Sigmoid colon (tissue), 7 donors: Measurements from ENCODE around the gene HPCAL1. TPM values are rescaled to one million over a fixed set of nuclear protein-coding genes. Genes with fewer than 3 reads are reported as not detected.
"Not testable (repeated sequence)": the region's sequence is repeated elsewhere in the genome, so short reads cannot be mapped to it uniquely, and the experiment has no call there.

Experiments
- DNase-seq: peaks from one replicate; pipeline ENCODE4 v3.0.0-alpha.2; 2019
- H3K27ac ChIP-seq, 4 donors: fragments of 200-600 bp; sonication (generic); one replicate each; pipeline ENCODE4 v1.5.1; 2016 to 2019; ENCODE audit warnings: mild to moderate bottlenecking in 1 of 4
- H3K27me3 ChIP-seq, 3 donors: fragments of 200-600 bp; sonication (generic); one replicate each; pipeline ENCODE4 v1.5.1; 2019; ENCODE audit warnings: mild to moderate bottlenecking in 1 of 3
- H3K36me3 ChIP-seq, 4 donors: fragments of 200-600 bp; sonication (generic); one replicate each; pipeline ENCODE4 v1.5.1; 2016 to 2019
- H3K4me1 ChIP-seq, 4 donors: fragments of 200-600 bp; sonication (generic); one replicate each; pipeline ENCODE4 v1.5.1; 2017 to 2019
- H3K4me3 ChIP-seq, 4 donors: fragments of 200-600 bp; sonication (generic); one replicate each; pipeline ENCODE4 v1.5.1; 2017 to 2019; ENCODE audit warnings: mild to moderate bottlenecking in 2 of 4, moderate library complexity in 1 of 4
- H3K9me3 ChIP-seq, 4 donors: fragments of 200-600 bp in 3 of 4; sonication (generic) in 3 of 4; one replicate each; pipeline versions ENCODE4 v1.5.1 to v1.6.1; 2013 to 2019
- EP300 ChIP-seq, 4 donors: sonication (generic); formaldehyde crosslinking; IDR thresholded peaks; one replicate each; pipeline ENCODE4 v1.6.1; 2017; ENCODE audit warnings: antibody characterized with exemption in 4 of 4
- POLR2A ChIP-seq, 2 donors: fragments of 450-650 bp; IDR thresholded peaks; one replicate each; pipeline ENCODE4 v1.6.1; 2016; ENCODE audit warnings: antibody characterized with exemption in 2 of 2, mild to moderate bottlenecking in 2 of 2, moderate library complexity in 2 of 2
- POLR2AphosphoS5 ChIP-seq, 4 donors: sonication (generic); formaldehyde crosslinking; IDR thresholded peaks; one replicate each; pipeline ENCODE4 v1.6.1; 2017; ENCODE audit warnings: antibody characterized with exemption in 4 of 4
- WGBS, 2 donors: extraction: QIAGEN DNeasy Blood & Tissue Kit; methylation state at CpG; one replicate each; pipeline ENCODE4 v1.1.7; 2013; 5-methylcytosine and 5-hydroxymethylcytosine counted together
- intact Hi-C: fragments of 100-400 bp; cut with DNase I; formaldehyde crosslinking; loops from one replicate; pipeline ENCODE4 v1.15.1; 2023
- polyA plus RNA-seq, 3 donors: library from polyadenylated mRNA; stranded (reverse); fragments of 200-250 nt; gene quantifications; one replicate each; pipeline ENCODE4 v1.2.3, GENCODE V29; 2013
- total RNA-seq, 4 donors: library from RNA; depleted of rRNA; stranded (reverse); fragments of >200 nt; gene quantifications; one replicate each; pipeline ENCODE4 v1.1.0, GENCODE V29; 2016
- TF ChIP-seq, protein P1 (sequence below), 4 experiments: fragments of 450-650 bp in 3 of 4; fragments of 200-600 bp in 1 of 4; IDR thresholded peaks; one replicate each; pipeline ENCODE4 v1.5.1; 2016 to 2019; ENCODE audit warnings: antibody characterized with exemption in 4 of 4, mild to moderate bottlenecking in 3 of 4, moderate library complexity in 2 of 4
- donor health status: healthy with polysubstance abuse.
- donor health status: Bipolar disorder and iron deficiency.
- donor health status: healthy.

The HPCAL1 gene
- total and polyA plus RNA-seq, 7 donors = 27.7 to 115 (median 46.0) TPM

DNA sequence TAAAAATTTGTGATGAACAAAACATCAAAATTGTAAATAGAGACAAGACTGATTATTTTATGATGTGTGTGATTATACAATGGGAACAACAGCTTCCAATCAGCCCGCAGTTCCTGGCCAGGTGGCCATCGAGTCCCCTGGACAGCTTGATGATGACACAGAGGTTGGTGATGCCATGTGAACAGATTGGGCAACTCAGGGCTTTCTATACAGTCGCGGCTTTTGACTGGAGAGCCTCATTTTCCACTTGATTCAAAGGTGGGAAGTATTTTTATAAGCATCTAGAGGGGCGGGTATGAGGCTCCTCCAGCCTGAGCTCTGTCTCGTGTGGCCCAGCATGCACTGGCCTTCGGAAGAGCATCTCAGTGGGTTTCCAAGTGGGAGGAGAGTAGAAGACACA is 14.9 kb upstream of the HPCAL1 start:
- 85 to 90% methylated on average over 7 of the region's 7 CpGs for WGBS, 2 donors
- intact Hi-C loops = loop anchor here (5.0 kb wide), 1 partner anchor 120 kb away; no protein-coding TSS in a partner anchor
- Histone ChIP-seq H3K4me1 (peaks cover 0 to 34% (median 24%) of the 10 kb centered on the region in 4 donors), H3K36me3 (no peaks in the 10 kb centered on the region), H3K27ac (no peak overlapping the region), H3K9me3 (no peaks in the 10 kb centered on the region), H3K27me3 (no peaks in the 10 kb centered on the region), H3K4me3 (no peak overlapping the region)
- TF ChIP-seq POLR2A (IDR thresholded peaks at IDR 0.05) (no peak), EP300 (IDR thresholded peaks at IDR 0.05) (no peak), POLR2AphosphoS5 (IDR thresholded peaks at IDR 0.05) (no peak)
- TF ChIP-seq, protein P1, sequence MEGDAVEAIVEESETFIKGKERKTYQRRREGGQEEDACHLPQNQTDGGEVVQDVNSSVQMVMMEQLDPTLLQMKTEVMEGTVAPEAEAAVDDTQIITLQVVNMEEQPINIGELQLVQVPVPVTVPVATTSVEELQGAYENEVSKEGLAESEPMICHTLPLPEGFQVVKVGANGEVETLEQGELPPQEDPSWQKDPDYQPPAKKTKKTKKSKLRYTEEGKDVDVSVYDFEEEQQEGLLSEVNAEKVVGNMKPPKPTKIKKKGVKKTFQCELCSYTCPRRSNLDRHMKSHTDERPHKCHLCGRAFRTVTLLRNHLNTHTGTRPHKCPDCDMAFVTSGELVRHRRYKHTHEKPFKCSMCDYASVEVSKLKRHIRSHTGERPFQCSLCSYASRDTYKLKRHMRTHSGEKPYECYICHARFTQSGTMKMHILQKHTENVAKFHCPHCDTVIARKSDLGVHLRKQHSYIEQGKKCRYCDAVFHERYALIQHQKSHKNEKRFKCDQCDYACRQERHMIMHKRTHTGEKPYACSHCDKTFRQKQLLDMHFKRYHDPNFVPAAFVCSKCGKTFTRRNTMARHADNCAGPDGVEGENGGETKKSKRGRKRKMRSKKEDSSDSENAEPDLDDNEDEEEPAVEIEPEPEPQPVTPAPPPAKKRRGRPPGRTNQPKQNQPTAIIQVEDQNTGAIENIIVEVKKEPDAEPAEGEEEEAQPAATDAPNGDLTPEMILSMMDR (IDR thresholded peaks at IDR 0.05) = no peak
- DNase-seq = no peak

DNA sequence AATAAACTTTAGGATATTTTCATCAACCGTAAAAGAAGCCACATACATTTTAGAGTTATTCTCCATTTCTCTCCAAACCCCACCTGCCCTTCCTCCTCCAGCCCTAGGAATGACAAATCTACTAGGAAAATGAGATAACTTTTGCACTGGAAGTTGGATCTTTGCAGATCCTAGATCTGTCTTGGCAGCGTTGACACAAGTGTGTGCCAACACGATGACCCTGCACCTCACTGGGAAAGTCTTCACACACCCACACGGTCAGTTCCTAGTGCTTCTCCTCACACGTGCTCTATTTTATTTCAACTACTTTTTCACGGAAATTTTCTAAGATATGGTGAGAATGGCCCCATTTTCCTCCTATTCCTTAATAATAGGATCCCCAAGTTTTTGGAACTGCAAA is 14.1 kb upstream of the HPCAL1 start:
- Histone ChIP-seq H3K9me3 (no peaks in the 10 kb centered on the region), H3K4me3 (no peak overlapping the region), H3K27me3 (no peaks in the 10 kb centered on the region), H3K27ac (no peak overlapping the region), H3K4me1 (peaks cover 0 to 26% (median 24%) of the 10 kb centered on the region in 4 donors), H3K36me3 (no peaks in the 10 kb centered on the region)
- WGBS, 2 donors = 90 to 93% methylated on average over 6 of the region's 6 CpGs
- no peak for DNase-seq
- no peak for TF ChIP-seq EP300 (IDR thresholded peaks at IDR 0.05)
- TF ChIP-seq POLR2A (IDR thresholded peaks at IDR 0.05) = no peak
- TF ChIP-seq, protein P1 (IDR thresholded peaks at IDR 0.05) = no peak
- no peak for TF ChIP-seq POLR2AphosphoS5 (IDR thresholded peaks at IDR 0.05)
- intact Hi-C loops = loop anchor here (5.0 kb wide), 1 partner anchor 119 kb away; no protein-coding TSS in a partner anchor

DNA sequence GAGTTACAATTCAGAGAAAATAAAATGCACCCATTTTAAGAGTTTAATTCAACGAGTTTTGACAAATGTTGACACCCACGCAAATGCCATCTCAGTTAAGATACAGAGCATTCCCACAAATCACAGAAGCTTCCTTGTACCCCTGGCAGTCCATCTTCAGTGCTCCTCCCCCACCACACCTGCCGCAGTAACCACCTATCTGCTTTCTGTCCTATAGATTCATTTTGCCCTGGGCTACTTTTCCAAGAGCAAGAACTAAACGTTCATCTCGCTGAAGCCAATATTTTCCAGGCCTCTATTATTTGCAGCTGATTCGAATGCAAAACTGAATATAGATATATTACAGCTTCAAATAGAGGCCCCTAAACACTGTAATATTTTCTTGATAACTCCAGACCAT is 13.4 kb upstream of the HPCAL1 start:
- no peak for DNase-seq
- Histone ChIP-seq H3K27me3 (no peaks in the 10 kb centered on the region), H3K36me3 (no peaks in the 10 kb centered on the region), H3K4me1 (peaks cover 0 to 26% (median 23%) of the 10 kb centered on the region in 4 donors), H3K27ac (no peak overlapping the region), H3K4me3 (no peak overlapping the region), H3K9me3 (no peaks in the 10 kb centered on the region)
- intact Hi-C loops = loop anchor here (5.0 kb wide), 1 partner anchor 118 kb away; no protein-coding TSS in a partner anchor
- 93% methylated on average over 6 of the region's 6 CpGs for WGBS, 2 donors
- TF ChIP-seq POLR2A (IDR thresholded peaks at IDR 0.05) = no peak
- TF ChIP-seq POLR2AphosphoS5 (IDR thresholded peaks at IDR 0.05) = no peak
- TF ChIP-seq, protein P1 (IDR thresholded peaks at IDR 0.05) = no peak
- TF ChIP-seq EP300 (IDR thresholded peaks at IDR 0.05) = no peak

DNA sequence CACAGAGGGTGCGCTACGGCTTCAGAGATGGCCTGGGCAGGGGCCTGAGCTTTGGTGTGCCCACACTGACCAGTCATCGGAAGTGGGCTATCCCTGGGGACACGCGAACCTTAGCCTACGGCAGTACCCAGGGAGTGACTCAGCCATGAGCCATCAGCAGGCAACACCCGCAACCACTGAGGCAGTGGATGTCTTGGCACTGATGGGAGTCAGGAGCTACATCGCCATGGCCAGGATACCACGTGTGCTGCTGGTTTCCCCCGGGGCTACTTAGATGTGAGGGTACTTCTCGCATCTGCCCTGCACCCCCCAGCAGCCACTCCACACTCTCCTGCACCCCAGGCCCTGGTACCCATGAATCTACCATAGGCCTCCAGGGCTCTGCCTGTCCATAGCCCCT is 12.8 kb upstream of the HPCAL1 start:
- intact Hi-C loops = loop anchor here (5.0 kb wide), 1 partner anchor 117 kb away; no protein-coding TSS in a partner anchor
- Histone ChIP-seq H3K36me3 (no peaks in the 10 kb centered on the region), H3K4me3 (no peak overlapping the region), H3K27me3 (no peaks in the 10 kb centered on the region), H3K4me1 (peaks cover 0 to 23% (median 21%) of the 10 kb centered on the region in 4 donors), H3K9me3 (no peaks in the 10 kb centered on the region), H3K27ac (no peak overlapping the region)
- DNase-seq = no peak
- 94 to 95% methylated on average over 11 of the region's 11 CpGs for WGBS, 2 donors
- TF ChIP-seq, protein P1 (IDR thresholded peaks at IDR 0.05) = no peak
- TF ChIP-seq POLR2AphosphoS5 (IDR thresholded peaks at IDR 0.05) (no peak), EP300 (IDR thresholded peaks at IDR 0.05) (no peak), POLR2A (IDR thresholded peaks at IDR 0.05) (no peak)

DNA sequence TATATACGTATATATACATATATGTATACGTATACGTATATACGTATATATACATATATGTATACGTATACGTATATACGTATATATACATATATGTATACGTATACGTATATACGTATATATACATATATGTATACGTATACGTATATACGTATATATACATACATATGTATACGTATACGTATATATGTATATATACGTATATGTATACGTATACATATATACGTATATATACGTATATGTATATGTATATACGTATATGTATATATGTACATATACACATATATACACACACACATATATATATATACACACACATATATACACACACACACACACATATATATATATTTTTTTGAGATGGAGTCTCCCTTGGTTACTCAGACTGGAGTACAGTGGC is 11.3 kb upstream of the HPCAL1 start:
- intact Hi-C loops, H3K4me3 ChIP-seq, H3K9me3 ChIP-seq, H3K27ac ChIP-seq, H3K36me3 ChIP-seq, DNase-seq, H3K4me1 ChIP-seq, H3K27me3 ChIP-seq: not testable (repeated sequence)
- WGBS, 2 donors = 91 to 93% methylated on average over 20 of the region's 20 CpGs
